Measurements from ENCODE around the gene ESR1. TPM values are rescaled to one million over a fixed set of nuclear protein-coding genes. Genes with fewer than 3 reads are reported as not detected.
A peak's percentile ranks its signal among the peaks of the same experiment; 100 is the strongest.

The ESR1 gene
- total RNA-seq, 6 experiments from 2014 or later = 0.07 to 0.63 (median 0.40) TPM

GRCh38 chr6:151805286-151805840 lies 2.1 kb upstream of the ESR1 start:
- Mint-ChIP-seq H3K27ac (no peak overlapping the region), H3K4me3 (peak overlapping the region; percentile 6; the same call in 1 of the 2 replicates)

GRCh38 chr6:151806757-151807512 lies 547 bp upstream of the ESR1 start:
- DNase-seq = no peak
- H3K4me3 Mint-ChIP-seq = no peak overlapping the region
- H3K4me1 Mint-ChIP-seq (ENCODE audit: low read depth) = peaks cover 6% of the 10 kb centered on the region
- 0 out of 2 replicates have a peak, but pooled peaks cover 3% of the 10 kb centered on the region for H3K36me3 Mint-ChIP-seq (ENCODE audit: low read depth)
- no peak for TF ChIP-seq CTCF (IDR thresholded peaks at IDR 0.05)
- H3K9me3 Mint-ChIP-seq = peaks cover 4% of the 10 kb centered on the region; the same call in 1 of the 2 replicates
- peaks cover 23% of the 10 kb centered on the region for H3K27me3 Mint-ChIP-seq (ENCODE audit: insufficient read depth)
- H3K27ac Mint-ChIP-seq = no peak overlapping the region

More at GRCh38 chr6:151805286-151805840, 2.1 kb upstream of the ESR1 start:
- Mint-ChIP-seq H3K27me3 (ENCODE audit: insufficient read depth) (peaks cover 24% of the 10 kb centered on the region), H3K4me1 (ENCODE audit: low read depth) (peaks cover 6% of the 10 kb centered on the region), H3K9me3 (peaks cover 4% of the 10 kb centered on the region; the same call in 1 of the 2 replicates), H3K36me3 (ENCODE audit: low read depth) (0 out of 2 replicates have a peak, but pooled peaks cover 3% of the 10 kb centered on the region)
- no peak for DNase-seq
- no peak for TF ChIP-seq CTCF (IDR thresholded peaks at IDR 0.05)

GRCh38 chr6:151808371-151809241 lies 1.1 kb downstream of the ESR1 start:
- Mint-ChIP-seq H3K36me3 (ENCODE audit: low read depth) (0 out of 2 replicates have a peak, but pooled peaks cover 3% of the 10 kb centered on the region), H3K9me3 (peaks cover 3% of the 10 kb centered on the region; the same call in 1 of the 2 replicates), H3K27ac (no peak overlapping the region), H3K4me1 (ENCODE audit: low read depth) (peaks cover 6% of the 10 kb centered on the region), H3K4me3 (no peak overlapping the region), H3K27me3 (ENCODE audit: insufficient read depth) (peaks cover 23% of the 10 kb centered on the region)
- TF ChIP-seq CTCF (IDR thresholded peaks at IDR 0.05) = no peak
- DNase-seq = no peak

- H3K36me3 Mint-ChIP-seq (ENCODE audit: low read depth) = 0 out of 2 replicates have a peak, but pooled peaks cover 3% of the 10 kb centered on the region
- no peak overlapping the region for H3K4me3 Mint-ChIP-seq
- no peak for TF ChIP-seq CTCF (IDR thresholded peaks at IDR 0.05)
- no peaks in the 10 kb centered on the region for H3K4me1 Mint-ChIP-seq (ENCODE audit: low read depth)
- no peak overlapping the region for H3K27ac Mint-ChIP-seq
- H3K9me3 Mint-ChIP-seq = no peaks in the 10 kb centered on the region
- DNase-seq = no peak
- H3K27me3 Mint-ChIP-seq (ENCODE audit: insufficient read depth) = peaks cover 23% of the 10 kb centered on the region; the same call in 1 of the 2 replicates
Observed at GRCh38 chr6:151811081-151811480, 3.6 kb downstream of the ESR1 start.

- Mint-ChIP-seq H3K27me3 (ENCODE audit: insufficient read depth) (peaks cover 13% of the 10 kb centered on the region; the same call in 1 of the 2 replicates), H3K9me3 (no peaks in the 10 kb centered on the region), H3K4me3 (no peak overlapping the region), H3K27ac (no peak overlapping the region), H3K36me3 (ENCODE audit: low read depth) (no peaks in the 10 kb centered on the region), H3K4me1 (ENCODE audit: low read depth) (no peaks in the 10 kb centered on the region)
- DNase-seq = no peak
- TF ChIP-seq CTCF (IDR thresholded peaks at IDR 0.05) = no peak
Observed at GRCh38 chr6:151813858-151814257, 6.4 kb downstream of the ESR1 start.
